Tibial nerve (tissue), 4 donors: ENCODE measurements around the gene RMP24.

Experiments used
- DNase-seq, 2 donors: peaks; one replicate each; pipeline ENCODE4 v3.0.0-alpha.2; 2019; ENCODE audit warnings: low spot score in 2 of 2
- H3K27ac ChIP-seq, 4 donors: fragments of 200-600 bp; sonication (generic) in 3 of 4; one replicate each; pipeline ENCODE4 v1.5.1; 2017 to 2019; ENCODE audit warnings: mild to moderate bottlenecking in 1 of 4
- H3K27me3 ChIP-seq, 2 donors: fragments of 200-600 bp; sonication (generic) in 1 of 2; one replicate each; pipeline versions ENCODE4 v1.5.1 to v1.6.0; 2017 to 2019
- H3K36me3 ChIP-seq, 3 donors: fragments of 200-600 bp; sonication (generic); one replicate each; pipeline ENCODE4 v1.5.1; 2018 to 2019
- H3K4me1 ChIP-seq, 4 donors: fragments of 200-600 bp; sonication (generic) in 3 of 4; one replicate each; pipeline ENCODE4 v1.5.1; 2017 to 2019
- H3K4me3 ChIP-seq, 4 donors: fragments of 200-600 bp; sonication (generic) in 3 of 4; one replicate each; pipeline ENCODE4 v1.5.1; 2017 to 2019; ENCODE audit warnings: mild to moderate bottlenecking in 1 of 4, moderate library complexity in 1 of 4
- H3K9me3 ChIP-seq, 4 donors: fragments of 200-600 bp; sonication (generic) in 3 of 4; one replicate each; pipeline ENCODE4 v1.5.1; 2017 to 2019
- EP300 ChIP-seq, 2 donors: sonication (generic); formaldehyde crosslinking; IDR thresholded peaks; one replicate each; pipeline ENCODE4 v1.6.1; 2017; ENCODE audit warnings: antibody characterized with exemption in 2 of 2, mild to moderate bottlenecking in 1 of 2
- POLR2A ChIP-seq, 2 donors: fragments of 450-650 bp; IDR thresholded peaks; one replicate each; pipeline ENCODE4 v1.6.1; 2017; ENCODE audit warnings: antibody characterized with exemption in 2 of 2, mild to moderate bottlenecking in 2 of 2, moderate library complexity in 2 of 2
- WGBS, 2 donors: methylation state at CpG; one replicate each; pipeline ENCODE4 v1.1.5; 2018; 5-methylcytosine and 5-hydroxymethylcytosine counted together
- TF ChIP-seq, protein P1 (sequence below), 5 experiments: fragments of 200-600 bp in 3 of 5; fragments of 450-650 bp in 2 of 5; sonication (generic) in 3 of 5; IDR thresholded peaks; one replicate each; pipeline ENCODE4 v1.5.1; 2016 to 2019; ENCODE audit warnings: antibody characterized with exemption in 5 of 5, mild to moderate bottlenecking in 3 of 5, moderate library complexity in 2 of 5

RMP24 gene

DNA sequence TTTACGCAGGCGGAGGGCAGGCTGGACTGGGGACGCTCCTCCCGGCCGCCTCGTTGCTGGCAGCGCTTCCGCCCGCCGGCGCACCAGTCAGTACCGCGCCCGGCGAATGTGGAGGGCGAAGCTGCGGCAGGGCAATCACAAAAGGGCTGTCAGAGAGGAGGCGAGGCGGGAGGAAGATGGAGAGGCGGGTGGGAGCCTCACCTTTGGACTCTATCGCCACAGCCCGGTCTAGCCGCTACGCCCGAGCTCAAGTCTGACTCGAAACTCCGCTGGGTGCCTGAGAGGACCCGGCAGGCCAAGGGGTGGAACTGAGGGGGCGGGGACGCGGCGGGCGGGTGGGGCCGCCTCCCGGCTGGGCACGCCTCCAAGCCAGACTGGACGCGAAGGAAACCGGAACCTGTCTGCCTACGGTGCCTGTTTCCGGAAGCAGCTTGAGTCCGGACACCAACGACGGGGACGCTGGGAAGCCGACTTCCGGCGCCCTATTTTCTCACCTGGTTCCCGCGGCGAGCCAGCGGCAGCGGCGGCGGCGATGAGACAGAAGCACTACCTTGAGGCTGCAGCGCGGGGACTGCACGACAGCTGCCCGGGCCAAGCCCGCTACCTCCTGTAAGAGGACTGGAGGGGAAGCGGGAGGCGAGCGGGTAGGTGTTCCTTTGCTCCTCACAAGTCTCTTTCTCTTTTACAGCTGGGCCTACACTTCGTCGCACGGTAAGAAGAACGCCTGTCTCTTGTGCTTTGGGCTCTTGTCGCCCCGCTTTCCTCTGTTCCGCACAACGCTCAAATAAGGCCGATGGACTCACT lies at the start of gene RMP24:
Gene RMP24 (plus strand): TSS at position 483 of the 804 bp plus-strand sequence.
- H3K27ac ChIP-seq, result peak within 1 kb of the TSS; percentile 60 to 93 (median 90)
- H3K36me3 ChIP-seq, result peaks cover 0 to 21% (median 3%) of the 10 kb centered on the region in 3 donors
- H3K4me3 ChIP-seq, result peak within 1 kb of the TSS; percentile 70 to 89 (median 79)
- no peaks in the 10 kb centered on the region for H3K9me3 ChIP-seq
- peak; percentile 87 to 92 for DNase-seq
- no peaks in the 10 kb centered on the region for H3K27me3 ChIP-seq
- TF ChIP-seq POLR2A (IDR thresholded peaks at IDR 0.05) (peak in 1 of 2 donors; percentile 67), EP300 (IDR thresholded peaks at IDR 0.05) (peak; percentile 84 to 87)
- TF ChIP-seq, protein P1, sequence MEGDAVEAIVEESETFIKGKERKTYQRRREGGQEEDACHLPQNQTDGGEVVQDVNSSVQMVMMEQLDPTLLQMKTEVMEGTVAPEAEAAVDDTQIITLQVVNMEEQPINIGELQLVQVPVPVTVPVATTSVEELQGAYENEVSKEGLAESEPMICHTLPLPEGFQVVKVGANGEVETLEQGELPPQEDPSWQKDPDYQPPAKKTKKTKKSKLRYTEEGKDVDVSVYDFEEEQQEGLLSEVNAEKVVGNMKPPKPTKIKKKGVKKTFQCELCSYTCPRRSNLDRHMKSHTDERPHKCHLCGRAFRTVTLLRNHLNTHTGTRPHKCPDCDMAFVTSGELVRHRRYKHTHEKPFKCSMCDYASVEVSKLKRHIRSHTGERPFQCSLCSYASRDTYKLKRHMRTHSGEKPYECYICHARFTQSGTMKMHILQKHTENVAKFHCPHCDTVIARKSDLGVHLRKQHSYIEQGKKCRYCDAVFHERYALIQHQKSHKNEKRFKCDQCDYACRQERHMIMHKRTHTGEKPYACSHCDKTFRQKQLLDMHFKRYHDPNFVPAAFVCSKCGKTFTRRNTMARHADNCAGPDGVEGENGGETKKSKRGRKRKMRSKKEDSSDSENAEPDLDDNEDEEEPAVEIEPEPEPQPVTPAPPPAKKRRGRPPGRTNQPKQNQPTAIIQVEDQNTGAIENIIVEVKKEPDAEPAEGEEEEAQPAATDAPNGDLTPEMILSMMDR (IDR thresholded peaks at IDR 0.05), result peak in 1 of 5 experiments; percentile 17
- WGBS, 2 donors, result 0 to 1% methylated on average over 57 to 68 of the region's 73 CpGs
- H3K4me1 ChIP-seq, result peaks cover 4 to 31% (median 11%) of the 10 kb centered on the region in 4 donors

DNA sequence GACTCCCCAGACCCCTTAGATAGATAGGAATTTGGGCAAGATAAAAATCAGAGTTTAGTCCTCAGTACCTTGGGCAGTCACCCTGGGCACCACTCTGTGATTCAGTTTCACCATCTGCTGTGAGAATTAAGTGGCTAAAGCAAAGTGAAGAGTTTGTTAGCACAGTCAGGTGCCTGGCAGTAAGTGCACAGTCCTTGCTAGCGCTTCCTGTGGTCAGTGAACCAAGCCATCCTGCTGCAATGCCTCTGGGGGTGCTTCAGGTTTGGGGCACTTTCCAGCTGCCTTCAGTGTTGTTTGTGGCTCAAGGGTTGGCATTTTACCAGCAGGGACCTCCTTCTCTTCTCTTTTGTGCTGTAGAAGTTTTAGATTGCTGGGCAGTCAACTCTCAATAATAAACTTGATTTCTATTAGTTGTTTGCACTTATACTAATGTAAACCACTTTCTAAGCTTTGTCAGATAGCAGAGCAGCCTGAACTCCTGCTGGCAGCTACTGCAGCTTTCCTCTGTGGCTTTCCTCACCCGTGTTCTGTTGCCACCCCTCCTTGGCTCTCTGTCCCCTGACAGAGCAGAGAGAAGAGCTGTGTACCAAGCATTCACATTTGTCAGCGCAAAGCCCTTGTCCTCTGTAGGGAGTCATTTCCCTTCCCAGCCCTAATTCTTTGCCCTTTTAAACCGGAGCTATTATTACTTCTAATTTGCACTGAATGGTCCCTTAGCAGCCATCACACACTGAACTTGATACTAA lies 48.4 kb upstream of the RMP24 start:
- DNase-seq, result no peak
- WGBS, 2 donors, result 27 to 33% methylated on average over 4 of the region's 4 CpGs
- Histone ChIP-seq H3K27me3 (no peaks in the 10 kb centered on the region), H3K27ac (no peak overlapping the region), H3K4me1 (no peaks in the 10 kb centered on the region), H3K36me3 (no peaks in the 10 kb centered on the region), H3K9me3 (peaks cover 0 to 9% (median 0%) of the 10 kb centered on the region in 4 donors), H3K4me3 (no peak overlapping the region)
- TF ChIP-seq, protein P1 (IDR thresholded peaks at IDR 0.05), result no peak
- TF ChIP-seq POLR2A (IDR thresholded peaks at IDR 0.05), result no peak
- no peak for TF ChIP-seq EP300 (IDR thresholded peaks at IDR 0.05)

DNA sequence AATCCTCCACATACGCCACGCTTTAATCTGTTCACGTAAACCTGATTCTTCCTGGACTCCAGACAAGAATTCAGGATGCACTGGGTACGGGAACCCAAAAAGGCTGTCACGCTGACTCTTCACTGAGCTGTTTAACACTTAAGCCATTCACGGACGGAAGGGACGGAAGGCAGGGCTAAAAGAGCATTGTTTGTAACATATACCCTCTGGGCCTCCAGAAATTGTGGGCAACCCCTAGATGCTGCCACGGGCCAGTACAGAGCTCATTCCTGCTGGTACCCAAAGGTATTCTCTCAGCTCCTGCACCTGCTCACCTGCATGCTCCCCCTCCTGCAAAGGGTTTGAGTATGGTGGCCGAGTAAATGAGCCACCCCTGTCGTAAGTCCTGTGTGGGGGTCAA lies 45.6 kb upstream of the RMP24 start:
- 89 to 90% methylated on average over 11 of the region's 11 CpGs for WGBS, 2 donors

GRCh38 chr18:35927430-35927829 lies 45.0 kb upstream of the RMP24 start:
- Histone ChIP-seq H3K27ac (no peak overlapping the region), H3K9me3 (peaks cover 0 to 19% (median 0%) of the 10 kb centered on the region in 4 donors), H3K36me3 (no peaks in the 10 kb centered on the region), H3K4me1 (no peaks in the 10 kb centered on the region), H3K27me3 (no peaks in the 10 kb centered on the region), H3K4me3 (no peak overlapping the region)
- TF ChIP-seq, protein P1 (IDR thresholded peaks at IDR 0.05), result no peak
- TF ChIP-seq EP300 (IDR thresholded peaks at IDR 0.05) (no peak), POLR2A (IDR thresholded peaks at IDR 0.05) (no peak)
- 87 to 93% methylated on average over 3 of the region's 3 CpGs for WGBS, 2 donors
- no peak for DNase-seq

More for the DNA sequence above, 45.6 kb upstream of the RMP24 start:
- Histone ChIP-seq H3K4me1 (no peaks in the 10 kb centered on the region), H3K27me3 (no peaks in the 10 kb centered on the region), H3K4me3 (no peak overlapping the region), H3K36me3 (no peaks in the 10 kb centered on the region), H3K9me3 (peaks cover 0 to 19% (median 0%) of the 10 kb centered on the region in 4 donors), H3K27ac (no peak overlapping the region)
- no peak for DNase-seq
- no peak for TF ChIP-seq EP300 (IDR thresholded peaks at IDR 0.05)
- TF ChIP-seq POLR2A (IDR thresholded peaks at IDR 0.05), result no peak
- TF ChIP-seq, protein P1 (IDR thresholded peaks at IDR 0.05), result no peak

DNA sequence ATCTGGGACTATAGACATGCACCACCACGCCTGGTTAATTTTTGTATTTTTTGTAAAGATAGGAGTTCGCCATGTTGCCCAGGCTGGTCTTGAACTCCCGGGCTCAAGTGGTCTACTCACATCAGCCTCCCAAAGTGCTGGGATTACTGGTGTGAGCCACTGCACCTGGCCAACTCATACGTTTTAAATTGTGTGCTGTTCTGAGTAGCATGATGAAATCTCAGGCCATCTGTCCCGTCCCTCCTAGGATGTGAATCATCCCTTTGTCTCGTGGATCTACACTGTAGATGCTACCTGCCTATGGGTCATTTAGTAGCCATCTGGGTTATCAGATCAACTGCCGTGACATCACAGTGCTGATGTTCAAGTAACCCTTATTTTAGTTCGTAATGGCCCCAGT lies 38.5 kb upstream of the RMP24 start:
- no peak for DNase-seq
- Histone ChIP-seq H3K27me3 (no peaks in the 10 kb centered on the region), H3K9me3 (peaks cover 0 to 10% (median 0%) of the 10 kb centered on the region in 4 donors), H3K36me3 (no peaks in the 10 kb centered on the region), H3K4me1 (peaks cover 0 to 6% (median 0%) of the 10 kb centered on the region in 4 donors), H3K27ac (no peak overlapping the region), H3K4me3 (no peak overlapping the region)
- 76 to 89% methylated on average over 8 of the region's 8 CpGs for WGBS, 2 donors
- TF ChIP-seq EP300 (IDR thresholded peaks at IDR 0.05) (no peak), POLR2A (IDR thresholded peaks at IDR 0.05) (no peak)
- TF ChIP-seq, protein P1 (IDR thresholded peaks at IDR 0.05), result no peak
